ENCODE measurements around the gene CDK6.

GRCh38 chr7:92667816-92668535 lies 168.4 kb downstream of the CDK6 start:
- no peak for TF ChIP-seq CTCF (IDR thresholded peaks at IDR 0.05; ENCODE audit: low read depth, low read length, missing input control)
- TF ChIP-seq GABPA (IDR thresholded peaks at IDR 0.05 in 1 of 2, conservative IDR thresholded peaks at IDR 0.05 in 1 of 2), result no peak
- no peak for TF ChIP-seq TAF1 (conservative IDR thresholded peaks at IDR 0.05)

Data from liver (tissue), 3 donors.